DOHH2 (cell line): Measurements from ENCODE around the gene PPARA.
A peak's percentile ranks its signal among the peaks of the same experiment; 100 is the strongest.

ENCODE experiments used
- H3F3A ChIP-seq: fragments of 200-600 bp; sonication (generic), shearing (Covaris generic); 2 replicates; pipeline ENCODE4 v1.6.0; 2016; ENCODE audit warnings: antibody characterized with exemption, mild to moderate bottlenecking; ENCODE audit not compliant: control insufficient read depth, insufficient read depth
- H3K27ac ChIP-seq: fragments of 200-600 bp; sonication (generic); 2 replicates; pipeline ENCODE4 v1.5.1; 2014; ENCODE audit warnings: low read depth, mild to moderate bottlenecking, low read length, moderate library complexity
- H3K27me3 ChIP-seq: fragments of 200-600 bp; sonication (generic); 2 replicates; pipeline ENCODE4 v1.6.1; 2014; ENCODE audit warnings: mild to moderate bottlenecking, low read length, mixed read lengths; ENCODE audit not compliant: control insufficient read depth
- H3K36me3 ChIP-seq: fragments of 200-600 bp; sonication (generic); 2 replicates; pipeline ENCODE4 v1.6.1; 2014; ENCODE audit warnings: mild to moderate bottlenecking, low read length, moderate library complexity, mixed read lengths; ENCODE audit not compliant: control insufficient read depth
- H3K4me1 ChIP-seq: fragments of 200-600 bp; sonication (generic); 2 replicates; pipeline ENCODE4 v1.6.1; 2014; ENCODE audit warnings: mild to moderate bottlenecking, low read length, mixed read lengths; ENCODE audit not compliant: control insufficient read depth
- H3K4me2 ChIP-seq: fragments of 200-600 bp; sonication (generic); 2 replicates; pipeline ENCODE4 v1.6.0; 2014; ENCODE audit warnings: mild to moderate bottlenecking, low read length, moderate library complexity
- H3K4me3 ChIP-seq: fragments of 200-600 bp; sonication (generic); 2 replicates; pipeline ENCODE4 v1.5.1; 2014; ENCODE audit warnings: mild to moderate bottlenecking, low read length, mixed read lengths
- H3K79me2 ChIP-seq: fragments of 200-600 bp; sonication (generic); 2 replicates; pipeline ENCODE4 v1.6.1; 2014; ENCODE audit warnings: mild to moderate bottlenecking, low read length, mixed read lengths; ENCODE audit not compliant: control insufficient read depth
- H3K9me2 ChIP-seq: fragments of 200-600 bp; sonication (generic); replicated peaks from 2 replicates; pipeline ENCODE4 v1.6.1; 2014; ENCODE audit warnings: mild to moderate bottlenecking, low read length, mixed read lengths; ENCODE audit not compliant: control insufficient read depth
- H3K9me3 ChIP-seq: fragments of 200-600 bp; sonication (generic); 2 replicates; pipeline ENCODE4 v1.6.1; 2014; ENCODE audit warnings: antibody characterized with exemption, low read length, mixed read lengths; ENCODE audit not compliant: control insufficient read depth, insufficient read depth
- H4K20me1 ChIP-seq: fragments of 200-600 bp; sonication (generic); 2 replicates; pipeline ENCODE4 v1.6.0; 2014; ENCODE audit warnings: low read depth, mild to moderate bottlenecking, antibody characterized with exemption, low read length, moderate library complexity; ENCODE audit not compliant: control insufficient read depth, insufficient read depth
- CTCF ChIP-seq: fragments of 200-600 bp; sonication (generic); IDR thresholded peaks from one replicate; pipeline ENCODE4 v1.5.1; 2014; ENCODE audit warnings: antibody characterized with exemption, mild to moderate bottlenecking, low read depth, low read length; ENCODE audit not compliant: poor library complexity, severe bottlenecking
- EZH2phosphoT487 ChIP-seq: fragments of 200-600 bp; sonication (generic); IDR thresholded peaks from 2 replicates; pipeline ENCODE4 v1.6.1; 2017; ENCODE audit warnings: borderline replicate concordance, mild to moderate bottlenecking, antibody characterized with exemption, low read length, moderate library complexity, mixed read lengths

The PPARA gene

GRCh38 chr22:46115388-46115678 is 35.0 kb upstream of the PPARA start:
- no peak overlapping the region for H3K27ac ChIP-seq
- H3K27me3 ChIP-seq = no peaks in the 10 kb centered on the region
- no peaks in the 10 kb centered on the region for H3F3A ChIP-seq
- TF ChIP-seq EZH2phosphoT487 = no peak
- TF ChIP-seq CTCF = no peak
- H3K9me2 ChIP-seq = no peaks in the 10 kb centered on the region
- H3K4me3 ChIP-seq = no peak overlapping the region
- H3K9me3 ChIP-seq = no peaks in the 10 kb centered on the region
- no peak overlapping the region for H3K4me2 ChIP-seq
- H3K36me3 ChIP-seq = no peaks in the 10 kb centered on the region
- no peaks in the 10 kb centered on the region for H4K20me1 ChIP-seq
- H3K79me2 ChIP-seq = no peaks in the 10 kb centered on the region
- peaks cover 4% of the 10 kb centered on the region; the same call in 1 of the 2 replicates for H3K4me1 ChIP-seq

GRCh38 chr22:46115755-46116490 is 34.4 kb upstream of the PPARA start:
- Histone ChIP-seq H3K27me3 (no peaks in the 10 kb centered on the region), H3K4me2 (no peak overlapping the region), H3K36me3 (no peaks in the 10 kb centered on the region), H3K9me3 (no peaks in the 10 kb centered on the region), H3F3A (no peaks in the 10 kb centered on the region), H4K20me1 (no peaks in the 10 kb centered on the region), H3K4me3 (no peak overlapping the region), H3K9me2 (no peaks in the 10 kb centered on the region), H3K27ac (no peak overlapping the region), H3K4me1 (peaks cover 4% of the 10 kb centered on the region; the same call in 1 of the 2 replicates), H3K79me2 (no peaks in the 10 kb centered on the region)
- no peak for TF ChIP-seq EZH2phosphoT487
- no peak for TF ChIP-seq CTCF

- Histone ChIP-seq H3K9me2 (no peaks in the 10 kb centered on the region), H3F3A (no peaks in the 10 kb centered on the region), H3K4me2 (peak overlapping the region; percentile 50), H4K20me1 (no peaks in the 10 kb centered on the region), H3K79me2 (no peaks in the 10 kb centered on the region), H3K9me3 (no peaks in the 10 kb centered on the region), H3K36me3 (no peaks in the 10 kb centered on the region), H3K4me1 (peaks cover 4% of the 10 kb centered on the region; the same call in 1 of the 2 replicates), H3K27ac (no peak overlapping the region), H3K4me3 (no peak overlapping the region), H3K27me3 (no peaks in the 10 kb centered on the region)
- TF ChIP-seq EZH2phosphoT487 = no peak
- TF ChIP-seq CTCF = peak; percentile 99
Measured at GRCh38 chr22:46116491-46116958, 33.8 kb upstream of the PPARA start.
